Measurements from ENCODE around the gene GLS. TPM values are rescaled to one million over a fixed set of nuclear protein-coding genes. Genes with fewer than 3 reads are reported as not detected.

GLS gene
- total and polyA plus RNA-seq, 4 donors: 59.4 to 425 (median 227) TPM

- intact Hi-C loops (cut with DNase I): no loop called here
- H3K27ac ChIP-seq (ENCODE audit: low read depth in 1 of 2, low read length in 2 of 2): peak overlapping the region in 1 of 2 donors; percentile 28
- no peak overlapping the region for H3K4me3 ChIP-seq (ENCODE audit: low read length in 2 of 2)
- peaks cover 5 to 8% of the 10 kb centered on the region in 2 donors for H3K4me1 ChIP-seq (ENCODE audit: control insufficient read depth in 1 of 2, insufficient read depth in 2 of 2, low read length in 2 of 2)
- H3K36me3 ChIP-seq (ENCODE audit: control insufficient read depth in 1 of 2, insufficient read depth in 2 of 2, low read length in 1 of 2): no peaks in the 10 kb centered on the region
- H3K9me3 ChIP-seq (ENCODE audit: control insufficient read depth, low read length): no peaks in the 10 kb centered on the region
- no peak for ATAC-seq (ENCODE audit: low FRiP score)
- H3K27me3 ChIP-seq (ENCODE audit: control insufficient read depth in 1 of 2, insufficient read depth in 2 of 2, low read length in 1 of 2): no peaks in the 10 kb centered on the region
- 69 to 75% methylated on average over 4 of the region's 4 CpGs for WGBS, 2 donors
- no peak for DNase-seq
Measured at GRCh38 chr2:190840569-190841172, 40.0 kb upstream of the GLS start.

- ATAC-seq (ENCODE audit: low FRiP score): no peak
Measured at GRCh38 chr2:190841707-190842505, 38.7 kb upstream of the GLS start.

GRCh38 chr2:190842606-190843104, 38.0 kb upstream of the GLS start:
- Histone ChIP-seq H3K9me3 (ENCODE audit: control insufficient read depth, low read length) (no peaks in the 10 kb centered on the region), H3K27me3 (ENCODE audit: control insufficient read depth in 1 of 2, insufficient read depth in 2 of 2, low read length in 1 of 2) (no peaks in the 10 kb centered on the region), H3K36me3 (ENCODE audit: control insufficient read depth in 1 of 2, insufficient read depth in 2 of 2, low read length in 1 of 2) (no peaks in the 10 kb centered on the region), H3K4me3 (ENCODE audit: low read length in 2 of 2) (no peak overlapping the region), H3K27ac (ENCODE audit: low read depth in 1 of 2, low read length in 2 of 2) (no peak overlapping the region), H3K4me1 (ENCODE audit: control insufficient read depth in 1 of 2, insufficient read depth in 2 of 2, low read length in 2 of 2) (peaks cover 4 to 8% of the 10 kb centered on the region in 2 donors)
- ATAC-seq (ENCODE audit: low FRiP score) (no peak), DNase-seq (no peak)
- intact Hi-C loops (cut with DNase I): no loop called here
- WGBS, 2 donors: 97 to 100% methylated on average over 1 of the region's 1 CpG

More at GRCh38 chr2:190841707-190842505, 38.7 kb upstream of the GLS start:
- no peak overlapping the region for H3K27ac ChIP-seq (ENCODE audit: low read depth in 1 of 2, low read length in 2 of 2)
- H3K9me3 ChIP-seq (ENCODE audit: control insufficient read depth, low read length): no peaks in the 10 kb centered on the region
- no peak overlapping the region for H3K4me3 ChIP-seq (ENCODE audit: low read length in 2 of 2)
- H3K27me3 ChIP-seq (ENCODE audit: control insufficient read depth in 1 of 2, insufficient read depth in 2 of 2, low read length in 1 of 2): no peaks in the 10 kb centered on the region
- DNase-seq: no peak
- 50 to 61% methylated on average over 8 of the region's 8 CpGs for WGBS, 2 donors
- no peaks in the 10 kb centered on the region for H3K36me3 ChIP-seq (ENCODE audit: control insufficient read depth in 1 of 2, insufficient read depth in 2 of 2, low read length in 1 of 2)
- intact Hi-C loops (cut with DNase I): no loop called here
- H3K4me1 ChIP-seq (ENCODE audit: control insufficient read depth in 1 of 2, insufficient read depth in 2 of 2, low read length in 2 of 2): peaks cover 5 to 11% of the 10 kb centered on the region in 2 donors

DNA sequence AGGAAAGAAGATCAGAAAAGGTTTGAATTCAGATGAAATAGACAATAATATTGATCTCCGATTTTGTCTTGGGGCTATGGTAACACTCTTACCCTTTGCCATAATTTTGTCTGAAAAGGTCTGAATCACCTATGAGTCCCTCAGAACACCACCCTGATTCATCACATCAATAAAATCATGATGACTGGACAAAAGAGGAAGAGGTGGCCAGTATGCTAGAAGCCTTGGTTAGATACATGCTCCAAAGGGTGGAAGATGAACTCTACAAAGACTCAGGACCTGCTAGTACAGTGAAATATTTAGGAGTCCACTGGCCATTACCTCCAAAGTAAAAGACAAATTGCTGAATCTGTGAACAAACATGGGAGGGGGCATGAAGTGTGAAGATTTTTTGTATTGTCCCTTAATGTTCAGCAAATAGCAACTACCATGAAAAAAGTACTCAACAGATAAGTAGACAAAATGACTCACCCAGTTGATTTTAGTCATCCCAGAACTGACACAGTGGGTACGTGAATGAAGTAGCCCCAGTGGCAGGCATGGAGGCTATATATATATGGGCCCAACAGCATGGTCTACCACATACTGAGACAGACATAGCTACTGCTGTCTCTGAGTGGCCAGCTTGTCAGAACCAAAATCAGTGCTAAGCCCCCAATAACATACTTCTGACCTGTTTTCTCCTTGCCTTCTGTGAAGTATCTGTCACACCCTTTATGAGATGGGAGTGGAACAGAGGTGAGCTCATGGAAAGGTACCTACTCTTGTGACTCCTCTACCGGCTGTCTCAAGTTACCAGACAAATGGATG, 36.5 kb upstream of the GLS start:
- no peak overlapping the region for H3K27ac ChIP-seq (ENCODE audit: low read depth in 1 of 2, low read length in 2 of 2)
- H3K9me3 ChIP-seq (ENCODE audit: control insufficient read depth, low read length): no peaks in the 10 kb centered on the region
- ATAC-seq (ENCODE audit: low FRiP score) (no peak), DNase-seq (no peak)
- peaks cover 3 to 4% of the 10 kb centered on the region in 2 donors for H3K4me1 ChIP-seq (ENCODE audit: control insufficient read depth in 1 of 2, insufficient read depth in 2 of 2, low read length in 2 of 2)
- H3K36me3 ChIP-seq (ENCODE audit: control insufficient read depth in 1 of 2, insufficient read depth in 2 of 2, low read length in 1 of 2): no peaks in the 10 kb centered on the region
- H3K27me3 ChIP-seq (ENCODE audit: control insufficient read depth in 1 of 2, insufficient read depth in 2 of 2, low read length in 1 of 2): no peaks in the 10 kb centered on the region
- WGBS, 2 donors: 91 to 93% methylated on average over 3 of the region's 3 CpGs
- no peak overlapping the region for H3K4me3 ChIP-seq (ENCODE audit: low read length in 2 of 2)
- intact Hi-C loops (cut with DNase I): no loop called here

DNA sequence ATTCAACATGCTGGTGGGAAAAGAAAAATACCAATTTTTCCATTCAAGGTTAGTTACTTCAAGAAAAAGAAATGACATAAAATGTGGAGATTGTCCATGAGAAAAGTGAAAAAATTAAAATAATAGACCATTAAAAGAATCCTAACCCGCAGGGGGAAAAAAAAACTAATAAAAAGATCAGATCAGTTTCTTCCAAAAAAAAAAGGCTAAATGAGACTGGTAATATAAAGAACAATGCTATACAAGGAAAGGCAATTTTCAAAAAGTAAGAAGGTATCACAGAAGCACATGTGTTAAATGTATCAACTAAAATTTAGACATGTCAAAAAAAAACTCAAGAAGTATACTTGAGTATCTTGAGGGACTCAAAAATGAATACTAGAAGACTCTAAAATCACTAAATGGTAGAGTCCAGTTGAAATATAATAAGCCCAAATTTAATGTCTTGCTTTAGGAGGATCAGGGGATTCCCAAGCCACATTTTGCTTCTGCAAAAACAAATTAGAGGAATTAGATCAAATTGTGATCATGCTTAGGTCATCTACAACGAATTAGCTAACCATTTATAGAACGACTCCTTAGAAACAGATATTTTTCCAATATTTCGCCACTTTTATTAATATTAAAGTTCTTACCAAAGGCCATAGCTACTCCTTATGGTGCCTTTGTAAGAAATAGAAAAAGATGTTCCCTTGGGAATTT, 35.8 kb upstream of the GLS start:
- no peak overlapping the region for H3K4me3 ChIP-seq (ENCODE audit: low read length in 2 of 2)
- H3K27ac ChIP-seq (ENCODE audit: low read depth in 1 of 2, low read length in 2 of 2): no peak overlapping the region
- H3K4me1 ChIP-seq (ENCODE audit: control insufficient read depth in 1 of 2, insufficient read depth in 2 of 2, low read length in 2 of 2): peaks cover 4 to 5% of the 10 kb centered on the region in 2 donors
- intact Hi-C loops (cut with DNase I): loop anchor here in 1 of 2 donors (5.0 kb wide), 1 partner anchor 167 kb away; the partner anchor contains the start of gene STAT1
- DNase-seq (no peak), ATAC-seq (ENCODE audit: low FRiP score) (no peak)
- no peaks in the 10 kb centered on the region for H3K9me3 ChIP-seq (ENCODE audit: control insufficient read depth, low read length)
- no peaks in the 10 kb centered on the region for H3K36me3 ChIP-seq (ENCODE audit: control insufficient read depth in 1 of 2, insufficient read depth in 2 of 2, low read length in 1 of 2)
- H3K27me3 ChIP-seq (ENCODE audit: control insufficient read depth in 1 of 2, insufficient read depth in 2 of 2, low read length in 1 of 2): no peaks in the 10 kb centered on the region
- 93 to 95% methylated on average over 4 of the region's 4 CpGs for WGBS, 2 donors

GRCh38 chr2:190846746-190847145, 33.9 kb upstream of the GLS start:
- DNase-seq (no peak), ATAC-seq (ENCODE audit: low FRiP score) (no peak)
- intact Hi-C loops (cut with DNase I): loop anchor here in 1 of 2 donors (5.0 kb wide), 1 partner anchor 166 kb away; the partner anchor contains the start of gene STAT1
- no peaks in the 10 kb centered on the region for H3K36me3 ChIP-seq (ENCODE audit: control insufficient read depth in 1 of 2, insufficient read depth in 2 of 2, low read length in 1 of 2)
- H3K4me3 ChIP-seq (ENCODE audit: low read length in 2 of 2): no peak overlapping the region
- no peak overlapping the region for H3K27ac ChIP-seq (ENCODE audit: low read depth in 1 of 2, low read length in 2 of 2)
- no peaks in the 10 kb centered on the region for H3K9me3 ChIP-seq (ENCODE audit: control insufficient read depth, low read length)
- H3K4me1 ChIP-seq (ENCODE audit: control insufficient read depth in 1 of 2, insufficient read depth in 2 of 2, low read length in 2 of 2): peaks cover 3 to 5% of the 10 kb centered on the region in 2 donors
- WGBS, 2 donors: 75 to 76% methylated on average over 7 of the region's 7 CpGs
- H3K27me3 ChIP-seq (ENCODE audit: control insufficient read depth in 1 of 2, insufficient read depth in 2 of 2, low read length in 1 of 2): no peaks in the 10 kb centered on the region

- Histone ChIP-seq H3K27me3 (ENCODE audit: control insufficient read depth in 1 of 2, insufficient read depth in 2 of 2, low read length in 1 of 2) (no peaks in the 10 kb centered on the region), H3K36me3 (ENCODE audit: control insufficient read depth in 1 of 2, insufficient read depth in 2 of 2, low read length in 1 of 2) (no peaks in the 10 kb centered on the region), H3K9me3 (ENCODE audit: control insufficient read depth, low read length) (no peaks in the 10 kb centered on the region), H3K27ac (ENCODE audit: low read depth in 1 of 2, low read length in 2 of 2) (no peak overlapping the region), H3K4me3 (ENCODE audit: low read length in 2 of 2) (no peak overlapping the region), H3K4me1 (ENCODE audit: control insufficient read depth in 1 of 2, insufficient read depth in 2 of 2, low read length in 2 of 2) (peaks cover 2 to 5% of the 10 kb centered on the region in 2 donors)
- DNase-seq (no peak), ATAC-seq (ENCODE audit: low FRiP score) (no peak)
- 8 to 11% methylated on average over 3 of the region's 3 CpGs for WGBS, 2 donors
- intact Hi-C loops (cut with DNase I): loop anchor here in 1 of 2 donors (5.0 kb wide), 1 partner anchor 165 kb away; the partner anchor contains the start of gene STAT1
Measured at GRCh38 chr2:190847504-190848081, 33.0 kb upstream of the GLS start.
